ENCODE results near the gene CDC42BPA.

Gene CDC42BPA

GRCh38 chr1:226990133-226990716, 328.1 kb downstream of the CDC42BPA start:
- no peak overlapping the region for H2AFZ ChIP-seq (ENCODE audit: low read depth, low read length)
- no peak overlapping the region for H3K27ac ChIP-seq (ENCODE audit: low read length)
- no peak for ATAC-seq (ENCODE audit: insufficient read depth, low read depth)
- H4K20me1 ChIP-seq (ENCODE audit: insufficient read depth, low read length) = no peaks in the 10 kb centered on the region; the same call in none of the 2 replicates
- no peak for DNase-seq
- peaks cover 20% of the 10 kb centered on the region for H3K27me3 ChIP-seq (ENCODE audit: insufficient read depth, low read length, poor library complexity)
- no peaks in the 10 kb centered on the region for H3K9me3 ChIP-seq (ENCODE audit: insufficient read depth, low read length, severe bottlenecking)
- no peaks in the 10 kb centered on the region for H3K4me1 ChIP-seq (ENCODE audit: insufficient read depth, low read length)
- TF ChIP-seq CTCF (IDR thresholded peaks at IDR 0.05; ENCODE audit: borderline replicate concordance, extremely low read depth, low read length, poor library complexity, severe bottlenecking) (no peak), EZH2 (IDR thresholded peaks at IDR 0.05; ENCODE audit: borderline replicate concordance, low read depth, low read length, severe bottlenecking) (no peak)
- no peaks in the 10 kb centered on the region for H3K79me2 ChIP-seq (ENCODE audit: insufficient read depth, low read length)
- peaks cover 17% of the 10 kb centered on the region for H3K36me3 ChIP-seq (ENCODE audit: insufficient read depth, low read length)
- H3K9ac ChIP-seq (ENCODE audit: low read depth, low read length) = no peak overlapping the region
- no peak overlapping the region for H3K4me3 ChIP-seq (ENCODE audit: low read depth in 1 of 2, low read length in 2 of 2)
- no peak overlapping the region for H3K4me2 ChIP-seq (ENCODE audit: insufficient read depth, low read length)

GRCh38 chr1:226989085-226989920, 329.0 kb downstream of the CDC42BPA start:
- H3K4me2 ChIP-seq (ENCODE audit: insufficient read depth, low read length) = no peak overlapping the region
- H3K27ac ChIP-seq (ENCODE audit: low read length) = no peak overlapping the region
- TF ChIP-seq EZH2 (IDR thresholded peaks at IDR 0.05; ENCODE audit: borderline replicate concordance, low read depth, low read length, severe bottlenecking) (no peak), CTCF (IDR thresholded peaks at IDR 0.05; ENCODE audit: borderline replicate concordance, extremely low read depth, low read length, poor library complexity, severe bottlenecking) (no peak)

GRCh38 chr1:226988334-226988666, 330.0 kb downstream of the CDC42BPA start:
- ATAC-seq (ENCODE audit: insufficient read depth, low read depth) (no peak), DNase-seq (no peak)
- H4K20me1 ChIP-seq (ENCODE audit: insufficient read depth, low read length) = no peaks in the 10 kb centered on the region; the same call in 1 of the 2 replicates

More at GRCh38 chr1:226989085-226989920, 329.0 kb downstream of the CDC42BPA start:
- Histone ChIP-seq H4K20me1 (ENCODE audit: insufficient read depth, low read length) (no peaks in the 10 kb centered on the region; the same call in none of the 2 replicates), H3K4me3 (ENCODE audit: low read depth in 1 of 2, low read length in 2 of 2) (no peak overlapping the region), H3K79me2 (ENCODE audit: insufficient read depth, low read length) (no peaks in the 10 kb centered on the region), H3K9me3 (ENCODE audit: insufficient read depth, low read length, severe bottlenecking) (no peaks in the 10 kb centered on the region), H3K27me3 (ENCODE audit: insufficient read depth, low read length, poor library complexity) (peaks cover 20% of the 10 kb centered on the region), H3K4me1 (ENCODE audit: insufficient read depth, low read length) (no peaks in the 10 kb centered on the region), H3K9ac (ENCODE audit: low read depth, low read length) (no peak overlapping the region), H3K36me3 (ENCODE audit: insufficient read depth, low read length) (peaks cover 22% of the 10 kb centered on the region), H2AFZ (ENCODE audit: low read depth, low read length) (no peak overlapping the region)
- DNase-seq (no peak), ATAC-seq (ENCODE audit: insufficient read depth, low read depth) (no peak)

More at GRCh38 chr1:226988334-226988666, 330.0 kb downstream of the CDC42BPA start:
- Histone ChIP-seq H3K9me3 (ENCODE audit: insufficient read depth, low read length, severe bottlenecking) (no peaks in the 10 kb centered on the region), H3K4me1 (ENCODE audit: insufficient read depth, low read length) (no peaks in the 10 kb centered on the region), H3K4me3 (ENCODE audit: low read depth in 1 of 2, low read length in 2 of 2) (no peak overlapping the region), H3K27me3 (ENCODE audit: insufficient read depth, low read length, poor library complexity) (peaks cover 16% of the 10 kb centered on the region), H3K4me2 (ENCODE audit: insufficient read depth, low read length) (no peak overlapping the region), H2AFZ (ENCODE audit: low read depth, low read length) (no peak overlapping the region), H3K27ac (ENCODE audit: low read length) (no peak overlapping the region), H3K36me3 (ENCODE audit: insufficient read depth, low read length) (peaks cover 29% of the 10 kb centered on the region), H3K9ac (ENCODE audit: low read depth, low read length) (no peak overlapping the region), H3K79me2 (ENCODE audit: insufficient read depth, low read length) (no peaks in the 10 kb centered on the region)
- TF ChIP-seq CTCF (IDR thresholded peaks at IDR 0.05; ENCODE audit: borderline replicate concordance, extremely low read depth, low read length, poor library complexity, severe bottlenecking) (no peak), EZH2 (IDR thresholded peaks at IDR 0.05; ENCODE audit: borderline replicate concordance, low read depth, low read length, severe bottlenecking) (no peak)
